Heart left ventricle (tissue), 16 donors: ENCODE results near the gene TMC2. TPM values are rescaled to one million over a fixed set of nuclear protein-coding genes. Genes with fewer than 3 reads are reported as not detected.

ENCODE experiments used
- ATAC-seq, 4 donors: fragments of 200-7000 bp; cut with Tn5 transposase; one replicate each; pipeline ENCODE4 v1.9.1; 2020 to 2022; ENCODE audit warnings: moderate library complexity in 4 of 4, mild to moderate bottlenecking in 3 of 4, moderate number of reproducible peaks in 1 of 4
- DNase-seq, 5 donors: peaks; one replicate each; pipeline ENCODE4 v3.0.0-alpha.2; 2020
- H3K27ac ChIP-seq, 12 donors: fragments of 200-600 bp; sonication (generic) in 4 of 12; one replicate each; pipeline versions ENCODE4 v1.5.0 to v1.8.0; 2016 to 2022; ENCODE audit warnings: mild to moderate bottlenecking in 2 of 12
- H3K27me3 ChIP-seq, 9 donors: fragments of 200-600 bp; sonication (generic) in 2 of 9; one replicate each; pipeline versions ENCODE4 v1.5.1 to v1.8.0; 2016 to 2022; ENCODE audit warnings: mild to moderate bottlenecking in 3 of 9
- H3K36me3 ChIP-seq, 9 donors: fragments of 200-600 bp; sonication (generic) in 2 of 9; one replicate each; pipeline versions ENCODE4 v1.5.0 to v1.8.0; 2018 to 2022; ENCODE audit warnings: mild to moderate bottlenecking in 2 of 9
- H3K4me1 ChIP-seq, 12 donors: fragments of 200-600 bp; sonication (generic) in 4 of 12; one replicate each; pipeline versions ENCODE4 v1.5.0 to v1.8.0; 2016 to 2022; ENCODE audit warnings: mild to moderate bottlenecking in 3 of 12
- H3K4me3 ChIP-seq, 12 donors: fragments of 200-600 bp; sonication (generic) in 4 of 12; one replicate each; pipeline versions ENCODE4 v1.5.0 to v1.8.0; 2017 to 2022; ENCODE audit warnings: mild to moderate bottlenecking in 9 of 12, moderate library complexity in 4 of 12
- H3K9me3 ChIP-seq, 12 donors: fragments of 200-600 bp; sonication (generic) in 4 of 12; one replicate each; pipeline versions ENCODE4 v1.5.0 to v1.8.0; 2016 to 2022; ENCODE audit warnings: mild to moderate bottlenecking in 1 of 12
- CTCF ChIP-seq, 12 donors: fragments of 200-600 bp; sonication (generic) in 4 of 12; IDR thresholded peaks; one replicate each; pipeline versions ENCODE4 v1.5.0 to v1.8.0; 2018 to 2022; ENCODE audit warnings: antibody characterized with exemption in 12 of 12, mild to moderate bottlenecking in 5 of 12
- POLR2A ChIP-seq, 2 donors: fragments of 450-650 bp; IDR thresholded peaks; one replicate each; pipeline ENCODE4 v1.6.1; 2017; ENCODE audit warnings: antibody characterized with exemption in 2 of 2, mild to moderate bottlenecking in 2 of 2, moderate library complexity in 2 of 2
- WGBS, 4 donors: extraction: QIAGEN DNeasy Blood & Tissue Kit in 2 of 4; methylation state at CpG; one replicate each; pipeline versions ENCODE4 v1.1.5 to v1.1.7; 2013 to 2018; 5-methylcytosine and 5-hydroxymethylcytosine counted together
- intact Hi-C, 10 donors: fragments of 100-400 bp; cut with DNase I; formaldehyde crosslinking; loops; one replicate each; pipeline versions ENCODE4 v1.11.1 to v1.14.2; 2022
- polyA plus RNA-seq, 2 donors: library from polyadenylated mRNA; stranded (reverse); fragments of 200-250 nt; gene quantifications; one replicate each; pipeline ENCODE4 v1.2.3, GENCODE V29; 2013
- total RNA-seq, 9 donors: library from RNA; depleted of rRNA in 2 of 9; stranded (reverse); fragments of >200 nt in 2 of 9; fragmentation: NEBNext Ultra II Directional in 3 of 9; extraction: Animal tissue kit (Norgen Biotek cat#: 25700) in 3 of 9; gene quantifications; one replicate each; pipeline versions ENCODE4 v1.1.0 to v1.2.4, GENCODE V29; 2016 to 2023
- donor health status: ischemic (EF 13 %, LVEDD 7.1; RV severe dilation, severe dysfunction).
- donor health status: healthy with polysubstance abuse.
- donor health status: DM: no; HTN: yes; CAD: no.
- donor health status: DM: no; HTN: no; CAD: no.
- donor health status: ischemic (EF 25% LVEDD 6.9; RV normal size, moderate dysfunction).
- donor health status: ischemic (EF 25% LVEDD 5.7; RV mildly dilated, moderate dysfunction).
- donor health status: healthy.
- donor health status: DM: yes; HTN: yes; CAD: no.
- donor health status: ischemic (EF 35%, LVEDD 5.7; RV mildly dilated, moderate dysfunction).
- donor health status: nonischemic (EF 11% LVEDD 7.7; RV severe dilation, severe dysfunction).
- donor health status: DM: yes; HTN: yes; CAD: no.
- donor health status: PGD.
- donor health status: ischemic (EF 29% LVEDD 5.4; RV normal size, mild dysfunction).
- donor health status: nonischemic (EF 23%, LVEDD 6.1; RV moderate dilation, normal function).

Gene TMC2
- total and polyA plus RNA-seq, 11 donors, result not detected

GRCh38 chr20:2576317-2576727 is 39.9 kb downstream of the TMC2 start:
- Histone ChIP-seq H3K36me3 (no peaks in the 10 kb centered on the region), H3K4me3 (no peak overlapping the region), H3K4me1 (no peaks in the 10 kb centered on the region), H3K27ac (no peak overlapping the region), H3K27me3 (peaks cover 0 to 55% (median 4%) of the 10 kb centered on the region in 9 donors), H3K9me3 (no peaks in the 10 kb centered on the region)
- no peak for TF ChIP-seq POLR2A (IDR thresholded peaks at IDR 0.05)
- no peak for TF ChIP-seq CTCF (IDR thresholded peaks at IDR 0.05)
- WGBS, 4 donors, result 45 to 61% (median 54%) methylated on average over 5 of the region's 5 CpGs
- no peak for ATAC-seq
- no peak for DNase-seq
- intact Hi-C loops, result no loop called here

DNA sequence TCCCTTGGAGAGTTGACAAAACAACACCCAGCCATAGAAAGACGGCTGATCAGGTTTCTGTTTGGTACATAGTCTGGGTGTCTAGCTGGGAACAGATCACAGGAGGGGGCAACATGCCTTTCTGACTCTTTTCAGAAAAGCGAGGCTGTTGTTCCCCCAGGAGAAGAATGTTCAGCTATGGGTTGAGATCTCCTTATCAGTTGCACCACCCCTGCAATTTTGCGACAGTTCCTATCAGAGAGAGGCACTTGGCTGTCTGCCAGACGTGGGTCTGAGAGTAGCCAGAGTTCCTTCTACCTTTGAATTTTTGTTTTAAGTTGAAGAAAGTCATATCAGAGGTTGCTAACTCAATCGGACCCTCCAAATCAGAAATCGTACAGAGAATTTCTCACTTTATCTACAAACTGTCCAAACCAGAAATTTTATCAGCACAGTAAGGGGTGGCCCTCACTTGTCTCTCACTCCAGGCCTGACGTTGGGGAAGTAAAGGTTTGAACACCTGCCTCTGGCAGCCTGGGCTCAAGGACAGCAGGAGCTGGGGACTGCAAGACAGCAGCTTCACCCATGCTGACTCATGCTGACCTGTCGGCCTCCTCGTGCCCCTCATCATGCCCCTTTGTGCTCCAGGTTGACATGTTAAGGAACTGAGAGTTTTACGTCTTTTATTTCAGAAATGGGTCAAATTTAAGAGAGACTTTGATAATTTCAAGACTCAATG is 42.3 kb downstream of the TMC2 start:
- no peak for ATAC-seq
- peaks cover 0 to 55% (median 4%) of the 10 kb centered on the region in 9 donors for H3K27me3 ChIP-seq
- WGBS, 4 donors, result 18 to 26% (median 21%) methylated on average over 10 of the region's 10 CpGs

DNA sequence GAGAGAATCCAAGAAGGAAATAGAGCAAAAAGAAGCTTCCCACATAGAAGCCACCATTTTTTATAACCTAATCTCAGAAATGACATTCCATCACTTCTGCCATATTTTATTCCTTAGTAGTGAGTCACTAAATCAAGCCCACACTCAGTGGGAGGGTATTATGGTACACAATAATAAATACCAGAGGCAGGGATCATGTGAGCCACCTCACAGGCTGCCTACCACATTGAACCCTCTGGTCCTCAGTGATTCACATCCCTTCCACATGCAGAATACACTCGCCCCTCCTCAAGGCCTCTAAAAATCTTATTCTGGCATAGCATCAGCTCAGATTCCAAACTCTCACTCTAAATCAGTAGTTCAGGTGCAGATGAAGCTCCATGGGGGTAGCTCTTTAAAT is 49.4 kb downstream of the TMC2 start:
- no peak for DNase-seq
- H3K4me1 ChIP-seq, result no peaks in the 10 kb centered on the region
- TF ChIP-seq CTCF (IDR thresholded peaks at IDR 0.05), result no peak
- TF ChIP-seq POLR2A (IDR thresholded peaks at IDR 0.05), result no peak
- H3K9me3 ChIP-seq, result no peaks in the 10 kb centered on the region
- ATAC-seq, result no peak
- no peak overlapping the region for H3K4me3 ChIP-seq
- intact Hi-C loops, result no loop called here
- H3K27me3 ChIP-seq, result peaks cover 0 to 13% (median 0%) of the 10 kb centered on the region in 9 donors
- no peak overlapping the region for H3K27ac ChIP-seq
- WGBS, 4 donors, result 47 to 73% (median 65%) methylated on average over 1 of the region's 1 CpG
- H3K36me3 ChIP-seq, result no peaks in the 10 kb centered on the region

More for the DNA sequence above, 42.3 kb downstream of the TMC2 start:
- H3K9me3 ChIP-seq, result no peaks in the 10 kb centered on the region
- TF ChIP-seq POLR2A (IDR thresholded peaks at IDR 0.05), result no peak
- TF ChIP-seq CTCF (IDR thresholded peaks at IDR 0.05), result no peak
- H3K27ac ChIP-seq, result no peak overlapping the region
- DNase-seq, result no peak
- no peaks in the 10 kb centered on the region for H3K4me1 ChIP-seq
- H3K36me3 ChIP-seq, result no peaks in the 10 kb centered on the region
- intact Hi-C loops, result no loop called here
- H3K4me3 ChIP-seq, result no peak overlapping the region

- Histone ChIP-seq H3K36me3 (no peaks in the 10 kb centered on the region), H3K27me3 (peaks cover 0 to 24% (median 0%) of the 10 kb centered on the region in 9 donors), H3K9me3 (no peaks in the 10 kb centered on the region), H3K4me3 (no peak overlapping the region), H3K4me1 (no peaks in the 10 kb centered on the region), H3K27ac (no peak overlapping the region)
- WGBS, 4 donors, result 59 to 83% (median 79%) methylated on average over 1 of the region's 1 CpG
- TF ChIP-seq POLR2A (IDR thresholded peaks at IDR 0.05) (no peak), CTCF (IDR thresholded peaks at IDR 0.05) (no peak)
- no peak for ATAC-seq
- intact Hi-C loops, result no loop called here
- no peak for DNase-seq
Measured at GRCh38 chr20:2593756-2594155, 57.4 kb downstream of the TMC2 start.
